H1 (cell line): ENCODE results near the gene FAM47C. TPM values are rescaled to one million over a fixed set of nuclear protein-coding genes. Genes with fewer than 3 reads are reported as not detected.

Experiments
- MAFK ChIP-seq: IDR thresholded peaks from 2 replicates; pipeline ENCODE4 v1.6.1; 2012; ENCODE audit warnings: low read depth, mild to moderate bottlenecking, improper control_type of control experiment, low read length
- polyA plus RNA-seq, 7 experiments: library from polyadenylated mRNA; depleted of rRNA in 3 of 7; stranded (reverse) in 5 of 7; unstranded in 2 of 7; fragments of >200 nt in 5 of 7; fragments of 200-250 nt in 2 of 7; gene quantifications; 1 replicate in 5 of 7; 2 replicates in 1 of 7; 4 replicates in 1 of 7; pipeline versions ENCODE4 v1.2.1 to v1.2.3, GENCODE V29; 2011 to 2013; ENCODE audit warnings: missing spikeins in 2 of 7, mixed read lengths in 2 of 7
- total RNA-seq: library from RNA; stranded (reverse); fragmentation: NEBNext Ultra II Directional; extraction: Animal tissue kit (Norgen Biotek cat#: 25700); gene quantifications from 2 replicates; pipeline ENCODE4 v1.2.1, GENCODE V29; 2021

Gene FAM47C
- total and polyA plus RNA-seq, 2 of the 8 experiments (the other 6 are each of a cell fraction or from before 2014, with no cell fraction given): not detected

- TF ChIP-seq MAFK: no peak
These were observed 29.3 kb upstream of the FAM47C start (continued) for GRCh38 chrX:36978886-36979285.
